HG03025 (cell line): ENCODE results near the gene FRRS1L.

Experiments used
- ATAC-seq: cut with Tn5 transposase; IDR thresholded peaks from one replicate; pipeline ENCODE4 v1.9.1; 2021; ENCODE audit warnings: mild to moderate bottlenecking, moderate library complexity; ENCODE audit not compliant: unreplicated experiment, low FRiP score

FRRS1L gene

GRCh38 chr9:109166771-109167601, at the start of gene FRRS1L:
FRRS1L (minus strand) TSS chr9:109167249; CDS start chr9:109167138, 111 bp downstream.
- ATAC-seq, result no peak

DNA sequence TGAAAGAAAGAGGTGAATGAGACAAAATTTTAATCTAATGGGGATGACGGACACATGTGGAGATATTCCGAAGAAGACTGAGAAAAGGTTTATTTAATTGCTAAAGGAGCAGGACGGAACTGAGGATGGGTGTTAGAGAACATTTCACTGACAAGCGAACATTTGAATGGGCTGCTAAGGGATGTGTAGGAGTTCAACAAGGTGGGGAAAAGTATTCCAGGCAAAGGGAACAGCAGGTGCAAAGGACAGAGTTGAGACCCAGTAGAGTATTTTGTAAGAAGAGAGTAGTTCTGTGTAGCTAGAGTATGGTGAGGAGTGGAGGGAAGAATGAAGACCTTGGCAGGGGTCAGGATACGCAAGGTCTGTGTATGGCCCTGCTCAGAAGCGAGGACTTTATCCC, 47.4 kb upstream of the FRRS1L start:
- ATAC-seq, result no peak

GRCh38 chr9:109213285-109214121, 46.5 kb upstream of the FRRS1L start:
- ATAC-seq, result no peak

GRCh38 chr9:109212768-109213167, 45.7 kb upstream of the FRRS1L start:
- ATAC-seq, result no peak

GRCh38 chr9:109206670-109207069, 39.6 kb upstream of the FRRS1L start:
- ATAC-seq, result no peak

DNA sequence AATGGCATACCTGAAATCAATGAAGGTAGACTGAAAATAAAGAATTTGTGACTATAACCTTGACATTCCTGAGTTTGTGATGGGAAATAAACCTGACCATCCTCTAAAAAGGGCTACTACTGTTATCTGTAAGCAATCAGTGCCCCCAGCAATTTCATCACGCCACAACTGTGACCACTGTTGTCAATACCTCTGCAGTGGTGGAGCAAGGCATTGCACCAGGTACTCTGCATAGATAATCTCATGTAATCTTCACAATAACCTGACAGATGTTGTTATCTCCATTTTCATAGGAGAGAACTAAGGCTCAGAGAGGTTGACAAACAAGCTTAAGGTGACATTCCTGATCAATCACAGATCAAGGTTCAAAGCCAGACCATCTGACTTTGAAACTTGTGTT, 38.5 kb upstream of the FRRS1L start:
- ATAC-seq, result no peak

DNA sequence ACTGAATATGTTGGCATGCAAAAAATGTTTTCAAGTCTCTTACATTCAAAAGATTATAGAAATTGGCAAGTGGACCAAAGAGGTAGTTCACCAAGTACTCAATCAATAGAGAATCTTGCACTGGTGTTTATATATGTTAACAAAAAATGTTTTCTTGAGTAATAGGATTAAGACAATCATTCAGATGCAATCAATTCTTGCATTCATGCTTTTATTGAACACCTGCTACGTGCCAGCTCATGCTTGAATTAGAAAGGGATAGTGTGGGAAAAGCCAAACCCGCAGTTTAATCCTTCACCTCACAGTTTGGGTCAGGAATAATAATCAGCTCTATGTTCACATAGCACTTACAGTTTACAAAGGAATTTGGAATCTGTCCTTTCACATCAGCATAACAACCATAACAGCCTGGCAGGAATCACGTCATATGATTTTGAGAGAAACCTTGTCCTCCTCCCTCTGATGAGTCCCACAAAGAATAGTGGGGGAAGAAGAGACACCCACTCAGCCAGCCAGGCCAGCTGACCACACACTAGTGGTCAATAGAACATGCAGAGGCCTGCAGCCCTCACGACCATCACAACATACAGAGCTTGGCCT, 36.8 kb upstream of the FRRS1L start:
- no peak for ATAC-seq

GRCh38 chr9:109199676-109200075, 32.6 kb upstream of the FRRS1L start:
- no peak for ATAC-seq

DNA sequence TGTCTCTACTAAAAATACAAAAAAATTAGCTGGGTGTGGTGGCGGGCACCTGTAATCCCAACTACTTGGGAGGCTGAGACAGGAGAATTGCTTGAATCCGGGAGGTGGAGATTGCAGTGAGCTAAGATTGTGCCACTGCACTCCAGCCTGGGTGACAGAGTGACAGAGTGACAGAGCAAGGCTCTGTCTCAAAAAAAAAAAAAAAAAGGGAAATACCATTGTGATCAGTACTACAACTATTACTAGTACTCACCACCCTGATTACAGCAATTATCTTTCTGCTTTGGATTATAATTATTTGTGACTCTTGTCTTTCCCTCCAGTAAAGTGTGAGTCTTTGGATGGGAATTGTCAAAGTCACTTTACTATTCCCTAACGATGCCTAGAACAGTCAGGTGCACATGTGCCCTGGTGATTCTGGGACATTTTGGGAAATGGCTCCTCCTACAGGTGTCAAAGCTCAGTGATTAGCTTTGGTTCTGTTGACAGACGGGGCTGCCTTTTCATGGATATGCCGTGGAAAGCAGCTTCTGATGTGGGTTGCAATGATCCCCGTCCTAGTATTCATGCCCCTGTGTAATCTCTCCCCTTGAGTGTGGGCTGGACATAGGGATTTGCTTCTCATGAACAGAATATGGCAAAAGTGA, 31.8 kb upstream of the FRRS1L start:
- ATAC-seq, result no peak

- no peak for ATAC-seq
These were observed 27.0 kb upstream of the FRRS1L start for GRCh38 chr9:109193974-109194556.

GRCh38 chr9:109192732-109193361, 25.8 kb upstream of the FRRS1L start:
- no peak for ATAC-seq

- no peak for ATAC-seq
These were observed 24.7 kb upstream of the FRRS1L start for GRCh38 chr9:109191746-109192145.

- no peak for ATAC-seq
These were observed 23.1 kb upstream of the FRRS1L start for GRCh38 chr9:109190151-109190550.

DNA sequence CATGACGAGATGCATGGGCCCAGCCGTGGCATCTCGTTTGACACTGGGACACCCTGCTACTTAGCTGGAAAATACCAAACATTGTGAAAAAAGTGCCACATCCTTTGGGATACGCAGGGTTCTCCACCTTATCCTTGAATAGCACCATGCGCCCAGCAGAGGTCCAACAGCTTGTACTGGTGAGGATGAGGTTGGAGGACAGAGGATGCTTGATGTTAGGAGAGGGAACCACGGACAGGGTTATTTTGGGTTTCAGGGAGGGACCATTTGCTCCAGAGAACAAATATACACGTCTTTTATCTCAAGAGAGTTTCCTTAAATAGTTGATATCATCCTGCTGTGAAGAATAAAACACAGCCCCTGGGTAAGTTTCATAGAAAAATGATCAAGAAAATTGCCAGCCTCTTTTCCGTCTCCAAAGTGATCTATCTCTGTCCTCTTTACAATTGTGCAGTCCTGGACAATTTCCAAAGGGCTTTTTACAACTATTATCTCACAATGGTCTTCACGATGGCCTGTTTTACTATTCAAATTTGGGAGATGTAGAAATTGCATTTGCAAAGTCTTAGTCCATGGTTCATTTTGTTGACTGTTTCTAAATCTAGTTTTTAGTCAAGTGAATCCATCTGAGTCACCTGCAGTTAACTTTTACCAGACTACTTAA, 19.9 kb upstream of the FRRS1L start:
- no peak for ATAC-seq

DNA sequence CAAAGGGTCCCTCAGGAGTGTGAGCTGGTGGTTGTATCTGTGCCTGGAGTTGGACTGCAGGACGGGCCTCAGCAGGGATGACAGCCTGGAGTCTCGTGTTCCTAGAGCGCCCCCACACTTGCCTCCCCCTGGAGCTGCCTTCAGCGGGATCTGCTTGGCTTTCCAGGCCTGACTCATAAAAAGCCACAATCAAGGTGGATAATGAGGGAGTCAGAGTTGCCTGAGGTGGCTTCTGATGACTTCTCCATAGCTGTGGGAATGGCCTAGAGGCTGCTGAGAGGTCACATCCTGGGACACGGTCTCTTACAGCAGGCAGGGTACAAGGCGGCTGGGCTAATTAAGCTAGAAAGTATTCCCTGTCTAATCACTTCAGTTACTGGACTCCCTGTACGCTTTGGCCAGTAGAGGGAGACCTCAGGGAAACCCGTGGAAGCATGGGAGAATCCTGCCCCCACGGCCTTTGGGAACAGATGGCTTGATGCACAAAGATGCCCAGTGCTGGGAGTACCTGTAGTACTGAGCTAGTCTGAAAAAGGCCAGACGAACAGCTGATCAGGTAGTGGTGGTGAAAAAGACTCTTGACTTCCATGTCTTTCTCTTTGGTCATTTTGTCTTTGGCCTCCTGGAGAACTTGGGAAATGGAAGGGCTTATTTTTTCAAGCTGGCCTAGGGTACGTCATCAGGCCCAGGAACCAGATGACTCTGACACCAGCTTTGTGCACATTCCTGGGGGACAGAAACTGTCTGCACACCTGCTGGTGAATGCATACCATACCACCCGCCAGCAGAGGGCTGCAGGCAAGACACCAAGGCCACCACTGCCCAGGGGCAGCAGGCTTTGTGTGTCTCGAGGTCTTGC, 16.1 kb upstream of the FRRS1L start:
- ATAC-seq, result peak; percentile 56

GRCh38 chr9:109182550-109182939, 15.5 kb upstream of the FRRS1L start:
- no peak for ATAC-seq

DNA sequence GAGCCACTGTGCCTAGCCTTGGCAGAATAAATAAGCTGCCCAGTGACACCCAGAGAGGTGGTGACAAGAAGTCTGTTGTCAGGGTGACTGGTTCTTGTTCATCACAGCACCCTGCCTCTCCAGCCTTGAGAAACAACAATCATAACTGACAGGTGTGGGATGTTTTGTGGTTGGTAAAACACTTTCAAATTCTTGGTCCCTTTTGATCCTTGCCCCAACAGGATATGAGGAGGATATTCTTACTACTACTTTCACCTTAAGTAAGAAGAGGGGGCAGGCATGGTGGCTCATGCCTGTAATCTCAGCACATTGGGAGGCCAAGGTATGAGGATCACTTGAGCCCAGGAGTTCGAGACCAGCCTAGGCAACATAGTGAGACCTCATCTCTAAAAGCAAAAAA, 14.2 kb upstream of the FRRS1L start:
- peak; percentile 57 for ATAC-seq

DNA sequence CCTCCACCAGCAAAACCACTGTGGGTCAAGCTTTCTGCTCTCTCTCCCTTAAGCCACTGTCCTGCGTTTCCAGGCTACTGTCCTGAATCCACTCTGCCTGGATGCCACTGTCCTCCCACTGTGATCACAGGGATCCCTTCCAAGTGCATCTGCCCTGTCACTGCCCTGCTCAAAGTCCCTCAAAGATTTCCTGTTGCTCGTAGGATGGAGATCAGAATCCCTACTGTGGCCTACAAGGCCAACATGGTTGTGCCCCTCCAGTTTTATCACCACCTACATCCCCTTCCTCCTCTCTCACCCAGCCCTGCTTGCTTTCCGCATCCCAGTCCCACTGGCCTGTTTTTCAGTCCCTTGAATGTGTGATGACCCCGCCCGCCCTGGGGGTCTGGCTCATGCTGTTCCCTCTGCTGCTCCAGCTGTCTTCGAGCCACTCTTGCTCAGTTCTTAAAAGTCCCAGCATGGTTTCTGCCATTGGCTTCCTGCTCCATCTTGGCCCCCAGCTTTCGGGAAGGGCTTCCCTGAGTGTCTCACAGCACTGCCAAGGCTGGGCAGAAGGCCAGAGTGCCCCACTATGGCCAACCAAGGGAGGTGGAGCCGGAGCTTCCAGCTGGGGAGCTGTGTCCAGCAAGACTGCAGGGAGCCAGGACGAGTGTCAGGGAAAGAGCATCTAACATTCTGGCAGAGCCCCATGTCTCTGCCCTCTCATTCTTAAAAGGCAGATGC, 12.9 kb upstream of the FRRS1L start:
- no peak for ATAC-seq
